ENCODE data around the gene RTN4. TPM values are rescaled to one million over a fixed set of nuclear protein-coding genes. Genes with fewer than 3 reads are reported as not detected.

Gene RTN4
- total RNA-seq, 1 experiment from 2014 or later, result 513 TPM

DNA sequence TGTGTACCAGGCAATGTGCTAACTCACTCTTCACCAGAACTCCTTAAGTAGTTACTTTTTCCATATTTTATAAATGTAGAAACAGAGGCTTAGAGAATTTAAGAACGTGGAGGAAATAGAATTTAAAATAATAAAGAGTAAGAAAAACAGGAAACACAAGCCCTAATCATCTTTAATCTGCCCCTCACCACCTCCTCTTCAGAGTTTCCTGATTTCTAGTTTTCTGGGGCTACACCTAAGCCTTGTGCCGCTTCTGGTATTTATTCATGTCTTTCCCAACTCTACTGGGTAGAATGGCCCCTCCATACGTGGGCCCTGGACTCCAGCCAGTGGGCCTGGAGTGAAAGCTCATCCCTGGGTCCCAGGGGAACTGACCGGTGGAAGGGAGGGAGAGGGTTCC, 85.4 kb downstream of the RTN4 start:
- no peak for TF ChIP-seq POLR2AphosphoS5 (IDR thresholded peaks at IDR 0.05; ENCODE audit: low read depth, low read length)
- TF ChIP-seq, protein P1, sequence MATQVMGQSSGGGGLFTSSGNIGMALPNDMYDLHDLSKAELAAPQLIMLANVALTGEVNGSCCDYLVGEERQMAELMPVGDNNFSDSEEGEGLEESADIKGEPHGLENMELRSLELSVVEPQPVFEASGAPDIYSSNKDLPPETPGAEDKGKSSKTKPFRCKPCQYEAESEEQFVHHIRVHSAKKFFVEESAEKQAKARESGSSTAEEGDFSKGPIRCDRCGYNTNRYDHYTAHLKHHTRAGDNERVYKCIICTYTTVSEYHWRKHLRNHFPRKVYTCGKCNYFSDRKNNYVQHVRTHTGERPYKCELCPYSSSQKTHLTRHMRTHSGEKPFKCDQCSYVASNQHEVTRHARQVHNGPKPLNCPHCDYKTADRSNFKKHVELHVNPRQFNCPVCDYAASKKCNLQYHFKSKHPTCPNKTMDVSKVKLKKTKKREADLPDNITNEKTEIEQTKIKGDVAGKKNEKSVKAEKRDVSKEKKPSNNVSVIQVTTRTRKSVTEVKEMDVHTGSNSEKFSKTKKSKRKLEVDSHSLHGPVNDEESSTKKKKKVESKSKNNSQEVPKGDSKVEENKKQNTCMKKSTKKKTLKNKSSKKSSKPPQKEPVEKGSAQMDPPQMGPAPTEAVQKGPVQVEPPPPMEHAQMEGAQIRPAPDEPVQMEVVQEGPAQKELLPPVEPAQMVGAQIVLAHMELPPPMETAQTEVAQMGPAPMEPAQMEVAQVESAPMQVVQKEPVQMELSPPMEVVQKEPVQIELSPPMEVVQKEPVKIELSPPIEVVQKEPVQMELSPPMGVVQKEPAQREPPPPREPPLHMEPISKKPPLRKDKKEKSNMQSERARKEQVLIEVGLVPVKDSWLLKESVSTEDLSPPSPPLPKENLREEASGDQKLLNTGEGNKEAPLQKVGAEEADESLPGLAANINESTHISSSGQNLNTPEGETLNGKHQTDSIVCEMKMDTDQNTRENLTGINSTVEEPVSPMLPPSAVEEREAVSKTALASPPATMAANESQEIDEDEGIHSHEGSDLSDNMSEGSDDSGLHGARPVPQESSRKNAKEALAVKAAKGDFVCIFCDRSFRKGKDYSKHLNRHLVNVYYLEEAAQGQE (IDR thresholded peaks at IDR 0.05; ENCODE audit: insufficient read depth in 1 of 2, low read depth in 2 of 2, low read length in 1 of 2), result no peak
- TF ChIP-seq TCF7L2 (IDR thresholded peaks at IDR 0.05; ENCODE audit: low read depth, low read length), result no peak
- TF ChIP-seq, protein P2, sequence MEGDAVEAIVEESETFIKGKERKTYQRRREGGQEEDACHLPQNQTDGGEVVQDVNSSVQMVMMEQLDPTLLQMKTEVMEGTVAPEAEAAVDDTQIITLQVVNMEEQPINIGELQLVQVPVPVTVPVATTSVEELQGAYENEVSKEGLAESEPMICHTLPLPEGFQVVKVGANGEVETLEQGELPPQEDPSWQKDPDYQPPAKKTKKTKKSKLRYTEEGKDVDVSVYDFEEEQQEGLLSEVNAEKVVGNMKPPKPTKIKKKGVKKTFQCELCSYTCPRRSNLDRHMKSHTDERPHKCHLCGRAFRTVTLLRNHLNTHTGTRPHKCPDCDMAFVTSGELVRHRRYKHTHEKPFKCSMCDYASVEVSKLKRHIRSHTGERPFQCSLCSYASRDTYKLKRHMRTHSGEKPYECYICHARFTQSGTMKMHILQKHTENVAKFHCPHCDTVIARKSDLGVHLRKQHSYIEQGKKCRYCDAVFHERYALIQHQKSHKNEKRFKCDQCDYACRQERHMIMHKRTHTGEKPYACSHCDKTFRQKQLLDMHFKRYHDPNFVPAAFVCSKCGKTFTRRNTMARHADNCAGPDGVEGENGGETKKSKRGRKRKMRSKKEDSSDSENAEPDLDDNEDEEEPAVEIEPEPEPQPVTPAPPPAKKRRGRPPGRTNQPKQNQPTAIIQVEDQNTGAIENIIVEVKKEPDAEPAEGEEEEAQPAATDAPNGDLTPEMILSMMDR (IDR thresholded peaks at IDR 0.05), result no peak
- TF ChIP-seq SIN3A (IDR thresholded peaks at IDR 0.05; ENCODE audit: borderline replicate concordance, insufficient read depth, low read depth, low read length), result no peak
- POLR2A ChIA-PET, result no interaction called here
- intact Hi-C loops (cut with micrococcal nuclease; ENCODE audit: unreplicated experiment), result no loop called here
- DNase-seq (ENCODE audit: low read depth, low spot score) (no peak), ATAC-seq (no peak)
- H3K4me3 ChIP-seq (ENCODE audit: low read depth in 2 of 2, low read length in 2 of 2), result no peak overlapping the region
- no peaks in the 10 kb centered on the region for H3K9me3 ChIP-seq (ENCODE audit: control insufficient read depth, insufficient read depth, low read depth, low read length)
- CTCF ChIA-PET, result interaction anchor here (0.5 kb wide), 1 partner anchor 14 kb away, joined by 4 read pairs; no protein-coding TSS in a partner anchor
- BruUV-seq (replicated peaks), result no TSS peak
- in situ Hi-C loops (cut with HindIII; ENCODE audit: low pct_unique_long_range_greater_than_20kb, low sequenced_read_pairs), result no loop called here
- H3K27ac ChIP-seq (ENCODE audit: low read length), result peak overlapping the region; percentile 77
- H3K27me3 ChIP-seq (ENCODE audit: control insufficient read depth, insufficient read depth, low read length), result no peaks in the 10 kb centered on the region
- H3K4me1 ChIP-seq (ENCODE audit: control insufficient read depth, insufficient read depth, low read length), result peaks cover 28% of the 10 kb centered on the region
- no peaks in the 10 kb centered on the region; the same call in 1 of the 2 replicates for H3K36me3 ChIP-seq (ENCODE audit: control insufficient read depth, insufficient read depth, low read length)

DNA sequence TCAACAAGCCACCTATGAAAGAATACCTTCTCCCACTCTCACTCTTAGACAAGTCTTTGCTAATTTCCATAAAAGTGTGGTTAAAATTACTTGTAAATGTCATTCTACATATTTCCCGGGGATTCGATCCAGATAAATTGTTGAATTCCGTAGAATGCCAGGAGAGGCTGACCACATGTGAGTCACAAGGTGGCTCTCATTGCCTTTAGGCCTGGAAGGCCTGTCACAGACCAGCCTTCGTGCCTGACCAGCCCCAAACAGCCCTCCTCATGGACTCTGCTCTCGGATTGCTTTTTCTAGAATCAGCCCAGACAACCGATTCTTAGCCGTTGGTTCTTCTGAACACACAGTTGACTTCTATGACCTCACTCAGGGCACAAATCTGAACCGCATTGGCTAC, 86.0 kb downstream of the RTN4 start:
- no peak for ATAC-seq
- no peaks in the 10 kb centered on the region for H3K9me3 ChIP-seq (ENCODE audit: control insufficient read depth, insufficient read depth, low read depth, low read length)

More for the DNA sequence above, 86.0 kb downstream of the RTN4 start:
- H3K36me3 ChIP-seq (ENCODE audit: control insufficient read depth, insufficient read depth, low read length), result no peaks in the 10 kb centered on the region; the same call in 1 of the 2 replicates
- DNase-seq (ENCODE audit: low read depth, low spot score), result no peak
- H3K27ac ChIP-seq (ENCODE audit: low read length), result peak overlapping the region; percentile 77
- no peak overlapping the region for H3K4me3 ChIP-seq (ENCODE audit: low read depth in 2 of 2, low read length in 2 of 2)
- in situ Hi-C loops (cut with HindIII; ENCODE audit: low pct_unique_long_range_greater_than_20kb, low sequenced_read_pairs) (no loop called here), intact Hi-C loops (cut with micrococcal nuclease; ENCODE audit: unreplicated experiment) (no loop called here)
- TF ChIP-seq TCF7L2 (IDR thresholded peaks at IDR 0.05; ENCODE audit: low read depth, low read length) (no peak), POLR2AphosphoS5 (IDR thresholded peaks at IDR 0.05; ENCODE audit: low read depth, low read length) (no peak), SIN3A (IDR thresholded peaks at IDR 0.05; ENCODE audit: borderline replicate concordance, insufficient read depth, low read depth, low read length) (no peak)
- TF ChIP-seq, protein P1 (IDR thresholded peaks at IDR 0.05; ENCODE audit: insufficient read depth in 1 of 2, low read depth in 2 of 2, low read length in 1 of 2), result no peak
- TF ChIP-seq, protein P2 (IDR thresholded peaks at IDR 0.05), result no peak
- CTCF ChIA-PET, result no interaction called here
- peaks cover 24% of the 10 kb centered on the region for H3K4me1 ChIP-seq (ENCODE audit: control insufficient read depth, insufficient read depth, low read length)
- BruUV-seq (replicated peaks), result no TSS peak
- POLR2A ChIA-PET, result no interaction called here
- H3K27me3 ChIP-seq (ENCODE audit: control insufficient read depth, insufficient read depth, low read length), result no peaks in the 10 kb centered on the region

Data from Panc1 (cell line).